Measurements from ENCODE around the gene NAV3.

Gene NAV3

GRCh38 chr12:77830583-77831351 lies at the start of gene NAV3:
TSS of gene NAV3 (plus strand) at chr12:77830894. CDS start at chr12:77831462, 568 bp downstream.
- Histone ChIP-seq H3K79me2 (ENCODE audit: insufficient read depth, low read length) (no peaks in the 10 kb centered on the region), H3K4me3 (ENCODE audit: low read length, poor library complexity, severe bottlenecking) (no peak within 1 kb of the TSS), H3F3A (ENCODE audit: low read depth) (no peaks in the 10 kb centered on the region), H3K9ac (ENCODE audit: low read depth, low read length, poor library complexity, severe bottlenecking) (no peak within 1 kb of the TSS), H2AFZ (ENCODE audit: low read length) (no peak within 1 kb of the TSS), H4K20me1 (ENCODE audit: insufficient read depth, low read length, poor library complexity, severe bottlenecking) (no peaks in the 10 kb centered on the region), H3K27me3 (ENCODE audit: insufficient read depth, low read length, poor library complexity, severe bottlenecking) (no peaks in the 10 kb centered on the region), H3K9me2 (replicated peaks; ENCODE audit: low read depth, low read length) (no peaks in the 10 kb centered on the region), H3K4me1 (ENCODE audit: insufficient read depth, low read length, poor library complexity, severe bottlenecking) (no peaks in the 10 kb centered on the region), H3K9me3 (ENCODE audit: insufficient read depth, low read depth, low read length) (no peaks in the 10 kb centered on the region), H3K4me2 (ENCODE audit: low read depth, low read length, poor library complexity, severe bottlenecking) (no peak within 1 kb of the TSS), H3K36me3 (ENCODE audit: insufficient read depth, low read length) (no peaks in the 10 kb centered on the region)
- TF ChIP-seq, protein P1, sequence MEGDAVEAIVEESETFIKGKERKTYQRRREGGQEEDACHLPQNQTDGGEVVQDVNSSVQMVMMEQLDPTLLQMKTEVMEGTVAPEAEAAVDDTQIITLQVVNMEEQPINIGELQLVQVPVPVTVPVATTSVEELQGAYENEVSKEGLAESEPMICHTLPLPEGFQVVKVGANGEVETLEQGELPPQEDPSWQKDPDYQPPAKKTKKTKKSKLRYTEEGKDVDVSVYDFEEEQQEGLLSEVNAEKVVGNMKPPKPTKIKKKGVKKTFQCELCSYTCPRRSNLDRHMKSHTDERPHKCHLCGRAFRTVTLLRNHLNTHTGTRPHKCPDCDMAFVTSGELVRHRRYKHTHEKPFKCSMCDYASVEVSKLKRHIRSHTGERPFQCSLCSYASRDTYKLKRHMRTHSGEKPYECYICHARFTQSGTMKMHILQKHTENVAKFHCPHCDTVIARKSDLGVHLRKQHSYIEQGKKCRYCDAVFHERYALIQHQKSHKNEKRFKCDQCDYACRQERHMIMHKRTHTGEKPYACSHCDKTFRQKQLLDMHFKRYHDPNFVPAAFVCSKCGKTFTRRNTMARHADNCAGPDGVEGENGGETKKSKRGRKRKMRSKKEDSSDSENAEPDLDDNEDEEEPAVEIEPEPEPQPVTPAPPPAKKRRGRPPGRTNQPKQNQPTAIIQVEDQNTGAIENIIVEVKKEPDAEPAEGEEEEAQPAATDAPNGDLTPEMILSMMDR (conservative IDR thresholded peaks at IDR 0.05; ENCODE audit: low read length), result no peak
- TF ChIP-seq EZH2phosphoT487 (IDR thresholded peaks at IDR 0.05; ENCODE audit: borderline replicate concordance), result no peak

- Histone ChIP-seq H3K4me3 (ENCODE audit: low read length, poor library complexity, severe bottlenecking) (no peak overlapping the region), H2AFZ (ENCODE audit: low read length) (no peak overlapping the region), H3F3A (ENCODE audit: low read depth) (no peaks in the 10 kb centered on the region), H4K20me1 (ENCODE audit: insufficient read depth, low read length, poor library complexity, severe bottlenecking) (no peaks in the 10 kb centered on the region), H3K9me2 (replicated peaks; ENCODE audit: low read depth, low read length) (no peaks in the 10 kb centered on the region), H3K9ac (ENCODE audit: low read depth, low read length, poor library complexity, severe bottlenecking) (no peak overlapping the region), H3K79me2 (ENCODE audit: insufficient read depth, low read length) (no peaks in the 10 kb centered on the region), H3K36me3 (ENCODE audit: insufficient read depth, low read length) (no peaks in the 10 kb centered on the region), H3K9me3 (ENCODE audit: insufficient read depth, low read depth, low read length) (no peaks in the 10 kb centered on the region), H3K4me1 (ENCODE audit: insufficient read depth, low read length, poor library complexity, severe bottlenecking) (no peaks in the 10 kb centered on the region), H3K27me3 (ENCODE audit: insufficient read depth, low read length, poor library complexity, severe bottlenecking) (no peaks in the 10 kb centered on the region), H3K4me2 (ENCODE audit: low read depth, low read length, poor library complexity, severe bottlenecking) (no peak overlapping the region)
- TF ChIP-seq EZH2phosphoT487 (IDR thresholded peaks at IDR 0.05; ENCODE audit: borderline replicate concordance), result no peak
These were observed 48.7 kb upstream of the NAV3 start for GRCh38 chr12:77782034-77782433.

DNA sequence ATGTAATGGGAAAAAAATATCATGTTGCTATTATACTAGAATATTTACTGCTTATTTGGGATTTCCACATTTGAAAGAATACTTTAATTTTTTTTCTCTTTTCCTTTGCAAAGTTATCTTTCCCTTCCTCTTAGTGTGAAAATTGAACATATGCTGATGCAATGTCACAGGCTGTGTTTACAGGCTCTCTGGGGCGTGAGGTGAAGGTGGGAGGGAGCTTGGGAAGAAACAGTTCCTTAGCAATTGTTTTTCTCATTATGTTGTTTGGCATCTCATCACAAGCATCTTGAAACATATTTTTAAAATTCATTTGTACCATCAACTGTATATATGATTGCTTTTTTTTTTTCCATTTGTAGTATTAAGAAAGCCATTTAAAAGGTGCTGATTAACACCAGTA lies 47.9 kb upstream of the NAV3 start:
- TF ChIP-seq, protein P1 (conservative IDR thresholded peaks at IDR 0.05; ENCODE audit: low read length), result no peak
- no peak for TF ChIP-seq EZH2phosphoT487 (IDR thresholded peaks at IDR 0.05; ENCODE audit: borderline replicate concordance)
- H3K4me1 ChIP-seq (ENCODE audit: insufficient read depth, low read length, poor library complexity, severe bottlenecking), result no peaks in the 10 kb centered on the region
- no peak overlapping the region for H3K4me3 ChIP-seq (ENCODE audit: low read length, poor library complexity, severe bottlenecking)
- no peaks in the 10 kb centered on the region for H3K9me2 ChIP-seq (replicated peaks; ENCODE audit: low read depth, low read length)
- H3K4me2 ChIP-seq (ENCODE audit: low read depth, low read length, poor library complexity, severe bottlenecking), result no peak overlapping the region
- H3K9me3 ChIP-seq (ENCODE audit: insufficient read depth, low read depth, low read length), result no peaks in the 10 kb centered on the region
- no peaks in the 10 kb centered on the region for H3K79me2 ChIP-seq (ENCODE audit: insufficient read depth, low read length)
- no peaks in the 10 kb centered on the region for H3K27me3 ChIP-seq (ENCODE audit: insufficient read depth, low read length, poor library complexity, severe bottlenecking)
- no peaks in the 10 kb centered on the region for H4K20me1 ChIP-seq (ENCODE audit: insufficient read depth, low read length, poor library complexity, severe bottlenecking)
- no peaks in the 10 kb centered on the region for H3F3A ChIP-seq (ENCODE audit: low read depth)
- H3K9ac ChIP-seq (ENCODE audit: low read depth, low read length, poor library complexity, severe bottlenecking), result no peak overlapping the region
- no peak overlapping the region for H2AFZ ChIP-seq (ENCODE audit: low read length)
- no peaks in the 10 kb centered on the region for H3K36me3 ChIP-seq (ENCODE audit: insufficient read depth, low read length)

- H3K4me1 ChIP-seq (ENCODE audit: insufficient read depth, low read length, poor library complexity, severe bottlenecking), result no peaks in the 10 kb centered on the region
- H3K36me3 ChIP-seq (ENCODE audit: insufficient read depth, low read length), result no peaks in the 10 kb centered on the region
- no peak overlapping the region for H3K9ac ChIP-seq (ENCODE audit: low read depth, low read length, poor library complexity, severe bottlenecking)
- H3K4me3 ChIP-seq (ENCODE audit: low read length, poor library complexity, severe bottlenecking), result no peak overlapping the region
- H3K27me3 ChIP-seq (ENCODE audit: insufficient read depth, low read length, poor library complexity, severe bottlenecking), result no peaks in the 10 kb centered on the region
- no peak overlapping the region for H2AFZ ChIP-seq (ENCODE audit: low read length)
- H3K9me2 ChIP-seq (replicated peaks; ENCODE audit: low read depth, low read length), result no peaks in the 10 kb centered on the region
- H3K79me2 ChIP-seq (ENCODE audit: insufficient read depth, low read length), result no peaks in the 10 kb centered on the region
- H3K4me2 ChIP-seq (ENCODE audit: low read depth, low read length, poor library complexity, severe bottlenecking), result no peak overlapping the region
- TF ChIP-seq EZH2phosphoT487 (IDR thresholded peaks at IDR 0.05; ENCODE audit: borderline replicate concordance), result no peak
- TF ChIP-seq, protein P1 (conservative IDR thresholded peaks at IDR 0.05; ENCODE audit: low read length), result no peak
- H3K9me3 ChIP-seq (ENCODE audit: insufficient read depth, low read depth, low read length), result no peaks in the 10 kb centered on the region
- no peaks in the 10 kb centered on the region for H4K20me1 ChIP-seq (ENCODE audit: insufficient read depth, low read length, poor library complexity, severe bottlenecking)
- no peaks in the 10 kb centered on the region for H3F3A ChIP-seq (ENCODE audit: low read depth)
These were observed 45.5 kb upstream of the NAV3 start for GRCh38 chr12:77785211-77785610.
